Gastroesophageal sphincter (tissue), 4 donors: ENCODE data around the gene AP5B1. TPM values are rescaled to one million over a fixed set of nuclear protein-coding genes. Genes with fewer than 3 reads are reported as not detected.

Experiments used
- ATAC-seq: fragments of 150-250 bp; one replicate; pipeline ENCODE4 v1.9.1; 2016; ENCODE audit warnings: mild to moderate bottlenecking, moderate library complexity
- H3K27ac ChIP-seq, 4 donors: fragments of 200-600 bp; sonication (generic) in 3 of 4; 1 replicate in 3 of 4; 2 replicates in 1 of 4; pipeline ENCODE4 v1.5.1; 2016 to 2019
- H3K27me3 ChIP-seq: fragments of 200-600 bp; sonication (generic); one replicate; pipeline ENCODE4 v1.5.1; 2019
- H3K36me3 ChIP-seq, 2 donors: fragments of 200-600 bp; sonication (generic); one replicate each; pipeline ENCODE4 v1.5.1; 2019; ENCODE audit warnings: control low read depth in 1 of 2
- H3K4me1 ChIP-seq, 3 donors: fragments of 200-600 bp; sonication (generic); 1 replicate in 2 of 3; 2 replicates in 1 of 3; pipeline ENCODE4 v1.5.1; 2016 to 2019; ENCODE audit warnings: control low read depth in 2 of 3
- H3K4me3 ChIP-seq, 2 donors: fragments of 200-600 bp; sonication (generic); one replicate each; pipeline ENCODE4 v1.5.1; 2019; ENCODE audit warnings: mild to moderate bottlenecking in 1 of 2, moderate library complexity in 1 of 2
- H3K9me3 ChIP-seq, 3 donors: fragments of 200-600 bp; sonication (generic); one replicate each; pipeline ENCODE4 v1.5.1; 2017 to 2019; ENCODE audit warnings: control low read depth in 2 of 3
- EP300 ChIP-seq: sonication (generic); formaldehyde crosslinking; IDR thresholded peaks from one replicate; pipeline ENCODE4 v1.6.1; 2017; ENCODE audit warnings: antibody characterized with exemption, mild to moderate bottlenecking
- POLR2A ChIP-seq, 2 donors: fragments of 450-650 bp; IDR thresholded peaks; one replicate each; pipeline ENCODE4 v1.6.1; 2017; ENCODE audit warnings: antibody characterized with exemption in 2 of 2, mild to moderate bottlenecking in 2 of 2, moderate library complexity in 1 of 2
- POLR2AphosphoS5 ChIP-seq: sonication (generic); formaldehyde crosslinking; IDR thresholded peaks from one replicate; pipeline ENCODE4 v1.6.1; 2017; ENCODE audit warnings: antibody characterized with exemption
- WGBS, 2 donors: methylation state at CpG; one replicate each; pipeline ENCODE4 v1.1.5; 2018; ENCODE audit warnings: low coverage in 1 of 2; 5-methylcytosine and 5-hydroxymethylcytosine counted together
- total RNA-seq, 4 donors: library from RNA; depleted of rRNA; stranded (reverse); fragments of >200 nt; gene quantifications; one replicate each; pipeline ENCODE4 v1.1.0, GENCODE V29; 2016
- TF ChIP-seq, protein P1 (sequence below), 4 experiments: fragments of 200-600 bp in 2 of 4; fragments of 450-650 bp in 2 of 4; sonication (generic) in 1 of 4; IDR thresholded peaks; one replicate each; pipeline ENCODE4 v1.5.1; 2017 to 2019; ENCODE audit warnings: antibody characterized with exemption in 4 of 4, mild to moderate bottlenecking in 2 of 4, moderate library complexity in 2 of 4

Gene AP5B1
- total RNA-seq, 4 donors from 2014 or later: 11.2 to 23.4 (median 15.7) TPM

- WGBS, 2 donors: no CpG with 5 or more reads among the region's 25 CpGs
Observed at GRCh38 chr11:65778901-65779668, 1.7 kb downstream of the AP5B1 start.

GRCh38 chr11:65778431-65778900, 2.3 kb downstream of the AP5B1 start:
- H3K36me3 ChIP-seq: peaks cover 0 to 32% of the 10 kb centered on the region in 2 donors
- H3K9me3 ChIP-seq: no peaks in the 10 kb centered on the region
- no peak overlapping the region for H3K4me3 ChIP-seq
- TF ChIP-seq POLR2AphosphoS5 (no peak), EP300 (no peak), POLR2A (IDR thresholded peaks at IDR 0.05) (no peak)
- TF ChIP-seq, protein P1, sequence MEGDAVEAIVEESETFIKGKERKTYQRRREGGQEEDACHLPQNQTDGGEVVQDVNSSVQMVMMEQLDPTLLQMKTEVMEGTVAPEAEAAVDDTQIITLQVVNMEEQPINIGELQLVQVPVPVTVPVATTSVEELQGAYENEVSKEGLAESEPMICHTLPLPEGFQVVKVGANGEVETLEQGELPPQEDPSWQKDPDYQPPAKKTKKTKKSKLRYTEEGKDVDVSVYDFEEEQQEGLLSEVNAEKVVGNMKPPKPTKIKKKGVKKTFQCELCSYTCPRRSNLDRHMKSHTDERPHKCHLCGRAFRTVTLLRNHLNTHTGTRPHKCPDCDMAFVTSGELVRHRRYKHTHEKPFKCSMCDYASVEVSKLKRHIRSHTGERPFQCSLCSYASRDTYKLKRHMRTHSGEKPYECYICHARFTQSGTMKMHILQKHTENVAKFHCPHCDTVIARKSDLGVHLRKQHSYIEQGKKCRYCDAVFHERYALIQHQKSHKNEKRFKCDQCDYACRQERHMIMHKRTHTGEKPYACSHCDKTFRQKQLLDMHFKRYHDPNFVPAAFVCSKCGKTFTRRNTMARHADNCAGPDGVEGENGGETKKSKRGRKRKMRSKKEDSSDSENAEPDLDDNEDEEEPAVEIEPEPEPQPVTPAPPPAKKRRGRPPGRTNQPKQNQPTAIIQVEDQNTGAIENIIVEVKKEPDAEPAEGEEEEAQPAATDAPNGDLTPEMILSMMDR (IDR thresholded peaks at IDR 0.05): no peak
- ATAC-seq: no peak
- no peak overlapping the region for H3K27ac ChIP-seq
- WGBS, 2 donors: no CpG with 5 or more reads among the region's 20 CpGs
- no peaks in the 10 kb centered on the region for H3K27me3 ChIP-seq
- H3K4me1 ChIP-seq: peaks cover 0 to 64% (median 12%) of the 10 kb centered on the region in 3 donors

More at GRCh38 chr11:65778901-65779668, 1.7 kb downstream of the AP5B1 start:
- Histone ChIP-seq H3K27me3 (peaks cover 3% of the 10 kb centered on the region), H3K27ac (peak overlapping the region in 1 of 4 donors; percentile 87), H3K9me3 (no peaks in the 10 kb centered on the region), H3K36me3 (peaks cover 0 to 32% of the 10 kb centered on the region in 2 donors), H3K4me3 (peak overlapping the region; percentile 75 to 98), H3K4me1 (peaks cover 0 to 59% (median 12%) of the 10 kb centered on the region in 3 donors)
- no peak for ATAC-seq
- no peak for TF ChIP-seq EP300
- TF ChIP-seq, protein P1 (IDR thresholded peaks at IDR 0.05): no peak
- no peak for TF ChIP-seq POLR2A (IDR thresholded peaks at IDR 0.05)
- no peak for TF ChIP-seq POLR2AphosphoS5

GRCh38 chr11:65777821-65778361, 2.9 kb downstream of the AP5B1 start:
- no peak for ATAC-seq
- Histone ChIP-seq H3K4me3 (no peak overlapping the region), H3K36me3 (peaks cover 0 to 32% of the 10 kb centered on the region in 2 donors), H3K4me1 (peaks cover 0 to 64% (median 12%) of the 10 kb centered on the region in 3 donors), H3K27ac (no peak overlapping the region), H3K9me3 (no peaks in the 10 kb centered on the region), H3K27me3 (no peaks in the 10 kb centered on the region)
- TF ChIP-seq POLR2AphosphoS5 (no peak), EP300 (no peak)
- TF ChIP-seq, protein P1 (IDR thresholded peaks at IDR 0.05): no peak
- 100% methylated on average over 2 of the region's 23 CpGs; no CpG with 5 or more reads in 1 of the 2 donors for WGBS, 2 donors

DNA sequence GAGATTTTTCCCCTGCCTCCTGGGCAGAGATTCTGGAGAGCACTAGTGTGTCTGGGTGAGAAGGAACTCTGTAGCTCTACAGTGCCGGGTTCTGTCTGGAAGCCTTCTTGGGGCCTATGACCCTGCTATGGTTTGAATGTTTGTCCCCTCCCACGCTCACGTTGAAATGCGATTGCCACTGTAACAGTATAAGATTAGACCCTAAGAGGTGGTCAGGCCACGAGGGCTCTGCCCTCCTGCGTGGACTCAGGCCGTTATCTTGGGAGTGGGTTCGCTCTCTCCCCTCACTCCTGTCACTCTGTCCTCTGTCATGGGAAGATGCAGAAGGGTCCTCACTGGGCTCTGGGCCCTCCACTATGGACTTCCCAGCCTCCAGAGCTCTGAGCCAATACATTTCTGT, 3.5 kb downstream of the AP5B1 start:
- no peak overlapping the region for H3K4me3 ChIP-seq
- peaks cover 0 to 32% of the 10 kb centered on the region in 2 donors for H3K36me3 ChIP-seq
- ATAC-seq: no peak
- H3K27me3 ChIP-seq: no peaks in the 10 kb centered on the region
- H3K4me1 ChIP-seq: peaks cover 0 to 64% (median 12%) of the 10 kb centered on the region in 3 donors
- no peak for TF ChIP-seq POLR2AphosphoS5
- no peak for TF ChIP-seq EP300
- TF ChIP-seq, protein P1 (IDR thresholded peaks at IDR 0.05): no peak
- TF ChIP-seq POLR2A (IDR thresholded peaks at IDR 0.05): no peak
- WGBS, 2 donors: 73 to 80% methylated on average over 1 to 3 of the region's 8 CpGs
- H3K27ac ChIP-seq: no peak overlapping the region
- H3K9me3 ChIP-seq: no peaks in the 10 kb centered on the region
